ENCODE data around the gene SYTL1. TPM values are rescaled to one million over a fixed set of nuclear protein-coding genes. Genes with fewer than 3 reads are reported as not detected.

The SYTL1 gene
- total RNA-seq, 2 donors from 2014 or later = 6.7 to 7.5 TPM

DNA sequence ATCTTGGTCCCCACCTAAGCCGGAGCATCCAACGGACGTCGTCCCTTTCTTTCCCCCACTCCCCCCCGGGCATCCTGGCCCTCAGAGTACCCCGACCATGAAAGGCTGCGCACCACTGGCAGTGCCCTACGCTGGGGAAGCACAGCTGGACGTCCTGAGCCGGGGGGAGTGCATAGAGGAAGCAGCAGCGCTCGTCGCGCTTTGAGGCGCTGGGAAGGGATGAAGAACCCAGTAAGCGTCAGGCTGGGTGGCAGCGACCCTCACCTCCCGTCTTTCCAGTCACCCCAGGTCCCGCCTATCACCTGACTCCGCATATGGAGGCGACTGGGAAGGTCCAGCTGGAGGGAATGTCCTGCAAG is 19.2 kb downstream of the SYTL1 start:
- Histone ChIP-seq H3K4me3 (ENCODE audit: low read length) (peak overlapping the region; percentile 71), H3K9ac (ENCODE audit: extremely low read depth, low read length, poor library complexity, severe bottlenecking) (no peak overlapping the region), H3K9me3 (ENCODE audit: control insufficient read depth, low read length) (no peaks in the 10 kb centered on the region), H3K4me1 (ENCODE audit: control insufficient read depth, insufficient read depth, low read length) (no peaks in the 10 kb centered on the region), H3K27ac (ENCODE audit: low read depth, low read length) (no peak overlapping the region), H3K36me3 (ENCODE audit: control insufficient read depth, insufficient read depth, low read length) (no peaks in the 10 kb centered on the region), H3K27me3 (ENCODE audit: control insufficient read depth, insufficient read depth, low read length, poor library complexity, severe bottlenecking) (peaks cover 44% of the 10 kb centered on the region)
- TF ChIP-seq, protein P1, sequence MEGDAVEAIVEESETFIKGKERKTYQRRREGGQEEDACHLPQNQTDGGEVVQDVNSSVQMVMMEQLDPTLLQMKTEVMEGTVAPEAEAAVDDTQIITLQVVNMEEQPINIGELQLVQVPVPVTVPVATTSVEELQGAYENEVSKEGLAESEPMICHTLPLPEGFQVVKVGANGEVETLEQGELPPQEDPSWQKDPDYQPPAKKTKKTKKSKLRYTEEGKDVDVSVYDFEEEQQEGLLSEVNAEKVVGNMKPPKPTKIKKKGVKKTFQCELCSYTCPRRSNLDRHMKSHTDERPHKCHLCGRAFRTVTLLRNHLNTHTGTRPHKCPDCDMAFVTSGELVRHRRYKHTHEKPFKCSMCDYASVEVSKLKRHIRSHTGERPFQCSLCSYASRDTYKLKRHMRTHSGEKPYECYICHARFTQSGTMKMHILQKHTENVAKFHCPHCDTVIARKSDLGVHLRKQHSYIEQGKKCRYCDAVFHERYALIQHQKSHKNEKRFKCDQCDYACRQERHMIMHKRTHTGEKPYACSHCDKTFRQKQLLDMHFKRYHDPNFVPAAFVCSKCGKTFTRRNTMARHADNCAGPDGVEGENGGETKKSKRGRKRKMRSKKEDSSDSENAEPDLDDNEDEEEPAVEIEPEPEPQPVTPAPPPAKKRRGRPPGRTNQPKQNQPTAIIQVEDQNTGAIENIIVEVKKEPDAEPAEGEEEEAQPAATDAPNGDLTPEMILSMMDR (conservative IDR thresholded peaks at IDR 0.05) = no peak
- H3K27ac Mint-ChIP-seq = no peak overlapping the region
- peaks cover 59% of the 10 kb centered on the region for H3K27me3 Mint-ChIP-seq (ENCODE audit: insufficient read depth)
- no peaks in the 10 kb centered on the region for H3K9me3 Mint-ChIP-seq
- H3K36me3 Mint-ChIP-seq (ENCODE audit: low read depth) = peaks cover 2% of the 10 kb centered on the region
- H3K4me1 Mint-ChIP-seq = peaks cover 14% of the 10 kb centered on the region
- no peak for DNase-seq
- 53 to 74% methylated on average over 17 to 21 of the region's 21 CpGs for WGBS, 2 experiments (ENCODE audit: insufficient coverage in 1 of 2, insufficient read length in 1 of 2)
- H3K4me3 Mint-ChIP-seq = peak overlapping the region; percentile 59

DNA sequence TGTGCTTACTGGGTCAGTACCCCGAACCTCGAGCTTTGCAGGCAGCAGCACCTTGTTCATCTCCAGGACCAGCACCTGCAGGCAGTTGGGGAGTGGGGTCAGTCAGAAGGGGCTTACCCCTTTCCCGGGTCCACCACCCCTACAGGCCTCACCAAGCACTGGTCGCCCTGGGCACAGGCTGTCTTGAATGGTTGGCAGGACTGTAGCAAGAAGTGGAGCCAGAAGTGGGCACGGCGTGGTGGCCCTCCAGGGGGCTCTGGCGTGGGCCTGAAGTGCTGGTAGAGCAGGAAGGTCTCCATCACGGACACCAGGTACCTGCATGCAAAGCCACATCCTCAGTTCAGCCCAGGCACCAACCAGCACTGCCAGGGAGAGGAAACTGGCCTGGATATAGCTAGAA is 19.7 kb downstream of the SYTL1 start:
- WGBS, 2 experiments (ENCODE audit: insufficient coverage in 1 of 2, insufficient read length in 1 of 2) = 93 to 94% methylated on average over 4 to 8 of the region's 8 CpGs
- DNase-seq = no peak
- Histone ChIP-seq H3K27ac (ENCODE audit: low read depth, low read length) (no peak overlapping the region), H3K4me1 (ENCODE audit: control insufficient read depth, insufficient read depth, low read length) (no peaks in the 10 kb centered on the region), H3K9me3 (ENCODE audit: control insufficient read depth, low read length) (no peaks in the 10 kb centered on the region), H3K27me3 (ENCODE audit: control insufficient read depth, insufficient read depth, low read length, poor library complexity, severe bottlenecking) (peaks cover 44% of the 10 kb centered on the region), H3K36me3 (ENCODE audit: control insufficient read depth, insufficient read depth, low read length) (no peaks in the 10 kb centered on the region), H3K9ac (ENCODE audit: extremely low read depth, low read length, poor library complexity, severe bottlenecking) (no peak overlapping the region), H3K4me3 (ENCODE audit: low read length) (no peak overlapping the region)
- TF ChIP-seq, protein P1 (conservative IDR thresholded peaks at IDR 0.05) = no peak
- Mint-ChIP-seq H3K27me3 (ENCODE audit: insufficient read depth) (peaks cover 59% of the 10 kb centered on the region), H3K27ac (no peak overlapping the region), H3K4me1 (peaks cover 14% of the 10 kb centered on the region), H3K9me3 (no peaks in the 10 kb centered on the region), H3K36me3 (ENCODE audit: low read depth) (peaks cover 2% of the 10 kb centered on the region), H3K4me3 (peak overlapping the region; percentile 59)

DNA sequence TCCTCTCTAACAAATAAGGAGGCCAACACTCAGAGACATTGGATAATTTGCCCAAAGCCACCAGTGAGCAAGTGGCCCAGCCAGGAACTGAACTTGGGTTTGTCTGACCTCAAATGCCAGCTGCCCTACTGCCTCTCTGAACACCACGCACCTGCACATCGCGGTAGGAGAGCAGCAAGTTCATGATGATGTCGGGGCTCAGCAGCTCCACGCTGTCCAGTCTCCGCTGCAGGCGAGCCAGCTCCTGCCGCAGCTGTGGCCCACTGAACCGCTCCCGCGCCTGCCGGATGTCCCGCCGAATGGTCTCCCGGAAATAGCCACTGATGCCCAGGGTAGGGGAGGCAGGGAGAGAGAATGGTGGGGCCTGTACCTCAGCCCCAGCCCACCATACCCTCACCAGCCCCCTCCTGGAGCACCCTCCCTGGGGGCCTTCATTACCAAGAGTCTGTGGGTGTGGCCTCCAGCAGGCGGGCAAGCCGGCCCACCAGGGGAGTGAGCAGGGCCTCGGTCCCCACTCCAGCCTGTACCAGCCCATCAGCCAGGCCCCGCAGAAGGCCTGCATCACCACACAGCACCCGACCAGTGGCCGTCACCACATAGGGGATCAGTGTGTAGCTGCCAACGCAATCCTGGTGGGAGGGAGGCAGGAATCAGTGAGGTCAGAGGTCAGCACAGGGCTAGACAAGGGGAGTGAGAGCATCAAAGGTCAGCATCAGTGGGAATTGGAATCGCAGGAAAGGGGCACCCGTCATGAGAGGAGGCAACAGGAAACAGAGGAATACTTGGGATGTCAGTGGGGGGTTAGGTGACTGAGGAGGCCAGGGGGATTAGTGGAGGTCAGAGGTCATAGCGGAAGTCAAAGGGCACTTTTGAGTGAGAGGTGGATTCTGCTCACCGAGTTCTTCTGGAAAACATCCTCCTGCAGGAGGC is 22.2 kb downstream of the SYTL1 start:
- H3K27ac ChIP-seq (ENCODE audit: low read depth, low read length) = no peak overlapping the region
- peaks cover 29% of the 10 kb centered on the region for H3K27me3 ChIP-seq (ENCODE audit: control insufficient read depth, insufficient read depth, low read length, poor library complexity, severe bottlenecking)
- H3K9ac ChIP-seq (ENCODE audit: extremely low read depth, low read length, poor library complexity, severe bottlenecking) = no peak overlapping the region
- Mint-ChIP-seq H3K27ac (no peak overlapping the region), H3K9me3 (no peaks in the 10 kb centered on the region), H3K36me3 (ENCODE audit: low read depth) (no peaks in the 10 kb centered on the region), H3K4me1 (peaks cover 16% of the 10 kb centered on the region), H3K4me3 (no peak overlapping the region), H3K27me3 (ENCODE audit: insufficient read depth) (peaks cover 44% of the 10 kb centered on the region)
- H3K4me1 ChIP-seq (ENCODE audit: control insufficient read depth, insufficient read depth, low read length) = no peaks in the 10 kb centered on the region
- TF ChIP-seq, protein P1 (conservative IDR thresholded peaks at IDR 0.05) = no peak
- H3K4me3 ChIP-seq (ENCODE audit: low read length) = no peak overlapping the region
- H3K9me3 ChIP-seq (ENCODE audit: control insufficient read depth, low read length) = no peaks in the 10 kb centered on the region
- no peaks in the 10 kb centered on the region for H3K36me3 ChIP-seq (ENCODE audit: control insufficient read depth, insufficient read depth, low read length)
- no peak for DNase-seq
- WGBS, 2 experiments (ENCODE audit: insufficient coverage in 1 of 2, insufficient read length in 1 of 2) = 83 to 89% methylated on average over 15 to 26 of the region's 26 CpGs
